Gastroesophageal sphincter (tissue), 4 donors: Measurements from ENCODE around the gene RRP8. TPM values are rescaled to one million over a fixed set of nuclear protein-coding genes. Genes with fewer than 3 reads are reported as not detected.

ENCODE experiments used
- ATAC-seq: fragments of 150-250 bp; one replicate; pipeline ENCODE4 v1.9.1; 2016; ENCODE audit warnings: mild to moderate bottlenecking, moderate library complexity
- H3K27ac ChIP-seq, 4 donors: fragments of 200-600 bp; sonication (generic) in 3 of 4; 1 replicate in 3 of 4; 2 replicates in 1 of 4; pipeline ENCODE4 v1.5.1; 2016 to 2019
- H3K27me3 ChIP-seq: fragments of 200-600 bp; sonication (generic); one replicate; pipeline ENCODE4 v1.5.1; 2019
- H3K36me3 ChIP-seq, 2 donors: fragments of 200-600 bp; sonication (generic); one replicate each; pipeline ENCODE4 v1.5.1; 2019; ENCODE audit warnings: control low read depth in 1 of 2
- H3K4me1 ChIP-seq, 3 donors: fragments of 200-600 bp; sonication (generic); 1 replicate in 2 of 3; 2 replicates in 1 of 3; pipeline ENCODE4 v1.5.1; 2016 to 2019; ENCODE audit warnings: control low read depth in 2 of 3
- H3K4me3 ChIP-seq, 2 donors: fragments of 200-600 bp; sonication (generic); one replicate each; pipeline ENCODE4 v1.5.1; 2019; ENCODE audit warnings: mild to moderate bottlenecking in 1 of 2, moderate library complexity in 1 of 2
- H3K9me3 ChIP-seq, 3 donors: fragments of 200-600 bp; sonication (generic); one replicate each; pipeline ENCODE4 v1.5.1; 2017 to 2019; ENCODE audit warnings: control low read depth in 2 of 3
- EP300 ChIP-seq: sonication (generic); formaldehyde crosslinking; IDR thresholded peaks from one replicate; pipeline ENCODE4 v1.6.1; 2017; ENCODE audit warnings: antibody characterized with exemption, mild to moderate bottlenecking
- POLR2A ChIP-seq, 2 donors: fragments of 450-650 bp; IDR thresholded peaks; one replicate each; pipeline ENCODE4 v1.6.1; 2017; ENCODE audit warnings: antibody characterized with exemption in 2 of 2, mild to moderate bottlenecking in 2 of 2, moderate library complexity in 1 of 2
- POLR2AphosphoS5 ChIP-seq: sonication (generic); formaldehyde crosslinking; IDR thresholded peaks from one replicate; pipeline ENCODE4 v1.6.1; 2017; ENCODE audit warnings: antibody characterized with exemption
- WGBS, 2 donors: methylation state at CpG; one replicate each; pipeline ENCODE4 v1.1.5; 2018; ENCODE audit warnings: low coverage in 1 of 2; 5-methylcytosine and 5-hydroxymethylcytosine counted together
- total RNA-seq, 4 donors: library from RNA; depleted of rRNA; stranded (reverse); fragments of >200 nt; gene quantifications; one replicate each; pipeline ENCODE4 v1.1.0, GENCODE V29; 2016
- TF ChIP-seq, protein P1 (sequence below), 4 experiments: fragments of 200-600 bp in 2 of 4; fragments of 450-650 bp in 2 of 4; sonication (generic) in 1 of 4; IDR thresholded peaks; one replicate each; pipeline ENCODE4 v1.5.1; 2017 to 2019; ENCODE audit warnings: antibody characterized with exemption in 4 of 4, mild to moderate bottlenecking in 2 of 4, moderate library complexity in 2 of 4

Gene RRP8
- total RNA-seq, 4 donors from 2014 or later: 25.7 to 32.4 (median 28.1) TPM

DNA sequence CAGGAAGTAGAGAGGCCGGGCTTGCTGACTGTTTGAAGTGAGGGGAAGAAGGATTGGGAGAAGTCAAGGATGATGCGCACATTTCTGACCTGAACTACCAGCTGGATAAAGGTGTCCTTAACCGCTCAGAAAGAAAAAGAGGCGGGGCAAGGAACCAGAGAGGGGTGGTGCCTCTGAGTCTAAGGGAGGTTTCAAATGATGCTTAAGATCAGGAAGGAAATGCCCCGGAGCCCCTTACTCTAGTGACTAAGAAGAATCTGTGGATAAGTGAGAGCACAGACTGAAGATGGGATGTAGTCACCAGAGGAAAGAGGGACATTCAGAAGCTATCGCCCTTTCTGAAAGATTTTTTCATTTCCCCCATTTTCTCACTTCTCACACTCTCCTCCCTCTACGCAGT, 39.5 kb upstream of the RRP8 start:
- WGBS, 2 donors: 79 to 90% methylated on average over 5 to 7 of the region's 7 CpGs
- Histone ChIP-seq H3K27me3 (no peaks in the 10 kb centered on the region), H3K4me1 (peaks cover 7 to 62% (median 36%) of the 10 kb centered on the region in 3 donors), H3K9me3 (no peaks in the 10 kb centered on the region), H3K36me3 (peaks cover 0 to 27% of the 10 kb centered on the region in 2 donors), H3K4me3 (no peak overlapping the region), H3K27ac (no peak overlapping the region)
- TF ChIP-seq, protein P1, sequence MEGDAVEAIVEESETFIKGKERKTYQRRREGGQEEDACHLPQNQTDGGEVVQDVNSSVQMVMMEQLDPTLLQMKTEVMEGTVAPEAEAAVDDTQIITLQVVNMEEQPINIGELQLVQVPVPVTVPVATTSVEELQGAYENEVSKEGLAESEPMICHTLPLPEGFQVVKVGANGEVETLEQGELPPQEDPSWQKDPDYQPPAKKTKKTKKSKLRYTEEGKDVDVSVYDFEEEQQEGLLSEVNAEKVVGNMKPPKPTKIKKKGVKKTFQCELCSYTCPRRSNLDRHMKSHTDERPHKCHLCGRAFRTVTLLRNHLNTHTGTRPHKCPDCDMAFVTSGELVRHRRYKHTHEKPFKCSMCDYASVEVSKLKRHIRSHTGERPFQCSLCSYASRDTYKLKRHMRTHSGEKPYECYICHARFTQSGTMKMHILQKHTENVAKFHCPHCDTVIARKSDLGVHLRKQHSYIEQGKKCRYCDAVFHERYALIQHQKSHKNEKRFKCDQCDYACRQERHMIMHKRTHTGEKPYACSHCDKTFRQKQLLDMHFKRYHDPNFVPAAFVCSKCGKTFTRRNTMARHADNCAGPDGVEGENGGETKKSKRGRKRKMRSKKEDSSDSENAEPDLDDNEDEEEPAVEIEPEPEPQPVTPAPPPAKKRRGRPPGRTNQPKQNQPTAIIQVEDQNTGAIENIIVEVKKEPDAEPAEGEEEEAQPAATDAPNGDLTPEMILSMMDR (IDR thresholded peaks at IDR 0.05): no peak
- TF ChIP-seq EP300: no peak
- no peak for TF ChIP-seq POLR2AphosphoS5
- TF ChIP-seq POLR2A (IDR thresholded peaks at IDR 0.05): no peak
- ATAC-seq: no peak

DNA sequence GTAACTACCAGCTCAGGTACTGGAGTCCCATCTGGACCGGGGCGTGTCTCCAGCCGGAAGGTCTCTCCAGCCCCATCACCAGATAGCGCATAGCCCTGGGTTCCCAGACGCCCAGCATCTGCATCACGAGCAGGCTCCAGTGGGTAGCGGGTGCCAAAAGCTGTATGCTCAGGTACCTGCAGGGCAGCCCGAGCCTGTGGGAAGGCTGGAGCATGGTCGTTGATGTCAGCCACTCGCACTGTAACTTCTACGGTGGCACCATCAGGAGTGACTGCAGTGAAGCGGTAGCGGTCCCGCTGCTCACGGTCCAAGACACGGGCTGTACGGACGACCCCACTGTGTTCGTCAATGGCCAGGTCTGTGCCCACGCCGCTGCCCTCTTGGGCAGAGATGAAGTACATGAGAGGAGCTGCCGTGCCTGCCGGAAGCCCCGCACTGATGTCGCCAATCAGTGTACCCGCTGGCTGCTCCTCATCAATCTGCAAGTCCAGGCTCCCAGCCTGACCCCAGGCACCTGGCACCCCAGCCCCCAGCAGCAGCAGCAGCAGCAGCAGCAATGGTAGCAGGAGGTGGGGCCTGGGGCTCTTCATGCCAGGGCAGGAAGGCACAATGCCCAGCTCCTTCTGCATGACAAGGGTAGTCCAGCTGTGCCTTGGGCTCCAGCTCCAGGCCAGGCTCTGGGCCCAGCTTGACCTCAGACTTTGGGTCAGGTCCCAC, 37.7 kb upstream of the RRP8 start:
- TF ChIP-seq POLR2A (IDR thresholded peaks at IDR 0.05) (no peak), EP300 (no peak), POLR2AphosphoS5 (no peak)
- TF ChIP-seq, protein P1 (IDR thresholded peaks at IDR 0.05): no peak
- H3K27me3 ChIP-seq: no peaks in the 10 kb centered on the region
- H3K27ac ChIP-seq: no peak overlapping the region
- WGBS, 2 donors: no CpG with 5 or more reads among the region's 26 CpGs
- H3K4me3 ChIP-seq: no peak overlapping the region
- peaks cover 0 to 27% of the 10 kb centered on the region in 2 donors for H3K36me3 ChIP-seq
- no peaks in the 10 kb centered on the region for H3K9me3 ChIP-seq
- ATAC-seq: no peak
- H3K4me1 ChIP-seq: peaks cover 7 to 62% (median 29%) of the 10 kb centered on the region in 3 donors

DNA sequence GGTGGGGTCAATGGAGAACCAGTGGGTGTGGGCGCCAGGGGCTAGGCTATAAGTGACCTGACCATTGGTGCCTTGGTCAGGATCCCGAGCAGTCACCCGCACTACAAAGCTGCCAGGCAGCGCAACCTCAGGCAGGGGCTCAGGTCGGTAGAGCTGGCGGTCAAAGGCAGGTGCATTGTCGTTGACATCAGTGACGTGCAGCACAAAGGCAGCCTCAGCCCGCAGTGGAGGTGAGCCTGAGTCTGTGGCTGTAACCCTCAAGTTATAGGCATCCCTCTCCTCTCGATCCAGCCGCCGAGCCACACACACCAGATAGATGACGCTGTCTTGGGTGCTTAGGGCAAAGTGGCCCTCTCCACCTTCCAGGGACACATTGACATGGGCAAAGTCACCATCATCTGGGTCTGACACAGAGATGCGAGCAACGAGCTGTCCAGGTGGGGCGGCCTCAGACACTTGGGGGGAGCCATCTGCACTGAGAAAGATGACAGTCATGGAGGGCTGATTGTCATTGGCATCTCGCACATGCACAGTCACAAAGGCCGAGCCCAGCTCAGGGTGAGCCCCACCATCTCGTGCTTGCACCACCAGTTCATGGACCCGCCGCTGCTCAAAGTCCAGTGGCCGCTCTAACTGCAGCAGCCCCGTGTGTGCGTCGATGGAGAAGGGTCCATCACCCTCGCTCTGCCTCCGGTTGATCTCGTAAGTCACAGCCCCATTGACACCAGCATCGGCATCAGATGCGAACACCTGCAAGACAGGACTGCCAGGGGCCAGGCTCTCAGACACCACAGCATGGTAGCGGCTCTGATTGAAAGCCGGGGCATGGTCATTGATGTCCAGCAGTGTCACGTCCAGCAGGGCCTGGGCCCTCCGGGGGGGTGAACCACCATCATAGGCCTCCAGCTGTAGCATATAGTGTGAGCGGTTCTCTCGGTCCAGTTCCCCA, 36.9 kb upstream of the RRP8 start:
- Histone ChIP-seq H3K9me3 (no peaks in the 10 kb centered on the region), H3K27ac (no peak overlapping the region), H3K27me3 (no peaks in the 10 kb centered on the region), H3K36me3 (peaks cover 0 to 27% of the 10 kb centered on the region in 2 donors), H3K4me1 (peaks cover 7 to 62% (median 33%) of the 10 kb centered on the region in 3 donors), H3K4me3 (no peak overlapping the region)
- 89 to 97% methylated on average over 5 to 6 of the region's 36 CpGs for WGBS, 2 donors
- TF ChIP-seq POLR2A (IDR thresholded peaks at IDR 0.05) (no peak), POLR2AphosphoS5 (no peak), EP300 (no peak)
- TF ChIP-seq, protein P1 (IDR thresholded peaks at IDR 0.05): no peak
- ATAC-seq: no peak

DNA sequence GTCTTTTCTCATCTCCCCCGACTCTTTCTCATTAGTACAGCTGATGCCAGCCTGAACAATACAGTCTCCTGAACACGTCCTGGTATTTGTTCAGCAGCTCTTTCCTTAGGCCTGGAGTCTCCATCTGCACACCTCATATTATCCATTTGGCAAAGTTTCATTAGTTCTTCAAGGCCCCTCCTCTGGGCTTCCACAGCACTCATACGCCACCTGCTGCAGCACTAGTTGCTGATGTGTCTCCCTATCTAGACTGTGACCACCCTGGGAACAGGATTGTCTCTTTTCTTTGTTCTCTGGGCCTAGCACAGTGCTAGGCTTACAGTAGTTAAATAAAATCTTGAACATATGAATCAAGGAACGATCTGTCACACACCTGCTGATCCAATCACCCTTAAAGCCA, 35.0 kb upstream of the RRP8 start:
- ATAC-seq: no peak
- WGBS, 2 donors: 48 to 58% methylated on average over 3 to 4 of the region's 4 CpGs
- no peaks in the 10 kb centered on the region for H3K9me3 ChIP-seq
- no peaks in the 10 kb centered on the region for H3K27me3 ChIP-seq
- peak overlapping the region in 3 of 4 donors; percentile 25 to 74 (median 68) for H3K27ac ChIP-seq
- peaks cover 0 to 26% of the 10 kb centered on the region in 2 donors for H3K36me3 ChIP-seq
- TF ChIP-seq, protein P1 (IDR thresholded peaks at IDR 0.05): no peak
- TF ChIP-seq POLR2AphosphoS5: no peak
- no peak for TF ChIP-seq EP300
- no peak for TF ChIP-seq POLR2A (IDR thresholded peaks at IDR 0.05)
- peaks cover 7 to 73% (median 41%) of the 10 kb centered on the region in 3 donors for H3K4me1 ChIP-seq
- no peak overlapping the region for H3K4me3 ChIP-seq
